ENCODE measurements around the gene SGSM1. TPM values are rescaled to one million over a fixed set of nuclear protein-coding genes. Genes with fewer than 3 reads are reported as not detected.

Gene SGSM1
- 1 to 10 TPM in 1 of 2 donors, under 1 TPM in 1; 0.52 to 1.3 TPM for total RNA-seq

DNA sequence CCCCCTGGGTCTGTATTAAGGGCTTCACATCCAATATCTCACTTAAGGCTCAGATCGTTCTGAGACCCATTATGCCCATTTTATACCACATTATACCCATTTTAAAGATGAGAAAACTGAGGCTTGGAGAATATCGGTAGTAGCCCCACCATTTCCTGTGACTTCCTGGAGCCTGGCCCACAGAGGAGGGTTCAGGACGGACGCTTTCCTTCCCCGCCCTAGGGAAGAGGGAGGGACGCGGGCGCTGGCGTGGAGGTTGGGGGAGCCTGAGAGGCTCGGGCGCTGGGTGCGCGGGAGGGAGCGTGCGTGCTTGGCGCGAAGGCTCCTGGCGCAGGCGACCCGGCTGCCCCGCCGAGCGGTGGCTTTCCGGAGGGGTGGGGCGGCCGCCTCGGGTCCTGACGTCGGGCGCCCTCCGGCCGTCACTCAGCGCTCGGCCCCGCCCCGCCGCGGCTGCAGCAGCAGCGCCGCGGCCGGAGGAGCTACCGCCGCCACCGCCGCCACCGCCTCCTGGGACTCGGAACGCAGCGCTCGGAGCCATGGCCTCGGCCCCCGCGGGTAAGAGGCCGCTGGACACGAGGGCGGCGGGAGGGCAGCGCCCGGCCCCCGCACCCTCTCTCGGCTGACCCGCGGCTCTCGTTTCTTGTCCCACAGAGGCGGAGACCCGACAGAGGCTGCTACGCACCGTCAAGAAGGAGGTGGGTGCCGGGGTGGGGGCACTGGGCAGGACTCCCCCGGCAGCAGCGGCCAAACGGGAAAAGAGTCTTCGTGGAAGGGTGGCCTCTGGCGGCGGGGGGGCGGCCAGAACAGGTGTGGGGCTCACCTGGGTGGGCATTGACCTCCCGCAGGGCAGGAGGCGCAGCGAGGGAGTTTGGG is at the start of gene SGSM1:
Gene SGSM1, plus strand, starts transcription at position 422 of the 873 bp plus-strand sequence. Its CDS starts 115 bp downstream, at position 537.
- H3K27ac Mint-ChIP-seq, result peak within 1 kb of the TSS; percentile 4
- H3K9me3 Mint-ChIP-seq, result no peaks in the 10 kb centered on the region

DNA sequence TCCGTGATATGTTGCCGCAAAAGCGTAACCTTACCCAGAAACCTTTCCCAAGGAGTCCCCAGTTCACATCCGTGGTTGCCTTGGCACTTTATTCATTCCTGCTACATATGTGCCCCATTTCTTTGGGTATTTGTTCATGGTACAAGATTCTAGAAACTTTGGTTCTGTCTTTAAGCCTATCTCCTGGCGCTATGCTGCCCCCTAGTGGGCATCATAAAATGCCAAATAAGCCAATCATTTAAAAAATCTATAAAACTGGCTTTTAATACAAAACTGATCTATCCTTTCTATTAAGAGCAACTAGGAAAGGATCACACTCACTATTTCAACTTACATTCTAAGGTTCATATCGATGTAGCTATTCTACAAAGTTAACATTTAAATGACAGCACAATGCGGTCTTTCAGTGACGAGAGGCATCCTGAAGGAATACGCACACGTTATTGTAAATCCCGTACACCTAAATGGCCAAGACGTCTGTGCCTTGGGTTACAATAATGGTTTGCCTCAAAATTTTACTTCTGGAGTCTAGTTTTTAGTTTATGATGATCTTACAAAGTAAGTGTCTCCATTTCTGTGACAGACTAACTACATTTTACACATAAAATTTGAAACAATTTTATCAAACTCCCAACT is 47.7 kb upstream of the SGSM1 start:
- Mint-ChIP-seq H3K4me3 (no peak overlapping the region), H3K27ac (no peak overlapping the region), H3K27me3 (peaks cover 3% of the 10 kb centered on the region), H3K4me1 (no peaks in the 10 kb centered on the region), H3K36me3 (ENCODE audit: low read depth) (no peaks in the 10 kb centered on the region), H3K9me3 (no peaks in the 10 kb centered on the region)
- ATAC-seq (replicated peaks), result no peak

More for the DNA sequence above, at the start of gene SGSM1:
- Mint-ChIP-seq H3K4me3 (peak within 1 kb of the TSS; percentile 64), H3K4me1 (peaks cover 29% of the 10 kb centered on the region), H3K27me3 (no peaks in the 10 kb centered on the region), H3K36me3 (ENCODE audit: low read depth) (no peaks in the 10 kb centered on the region)
- peak; percentile 88 for ATAC-seq (replicated peaks)

DNA sequence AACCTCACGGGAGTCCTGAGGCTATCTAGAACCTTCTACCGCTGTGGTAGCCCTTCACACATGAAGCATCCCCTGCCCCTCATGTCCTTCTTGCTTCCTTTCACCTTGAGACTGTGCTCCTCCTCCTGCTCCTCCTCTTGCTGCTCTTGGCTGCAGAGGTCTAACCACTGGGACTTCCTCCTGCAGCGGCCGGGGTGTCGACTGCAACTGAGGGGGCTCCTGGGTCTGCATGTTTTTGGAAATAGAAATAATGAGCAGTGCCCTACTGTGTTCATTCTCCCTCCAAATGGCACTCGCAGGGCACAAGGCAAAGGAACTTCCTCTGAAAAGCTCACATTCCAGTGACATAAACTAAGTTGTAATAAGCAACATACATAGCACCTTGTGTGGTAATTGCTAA is 46.2 kb upstream of the SGSM1 start:
- ATAC-seq (replicated peaks), result no peak
- Mint-ChIP-seq H3K27me3 (peaks cover 5% of the 10 kb centered on the region), H3K36me3 (ENCODE audit: low read depth) (no peaks in the 10 kb centered on the region), H3K9me3 (no peaks in the 10 kb centered on the region), H3K4me1 (no peaks in the 10 kb centered on the region), H3K4me3 (no peak overlapping the region), H3K27ac (no peak overlapping the region)

DNA sequence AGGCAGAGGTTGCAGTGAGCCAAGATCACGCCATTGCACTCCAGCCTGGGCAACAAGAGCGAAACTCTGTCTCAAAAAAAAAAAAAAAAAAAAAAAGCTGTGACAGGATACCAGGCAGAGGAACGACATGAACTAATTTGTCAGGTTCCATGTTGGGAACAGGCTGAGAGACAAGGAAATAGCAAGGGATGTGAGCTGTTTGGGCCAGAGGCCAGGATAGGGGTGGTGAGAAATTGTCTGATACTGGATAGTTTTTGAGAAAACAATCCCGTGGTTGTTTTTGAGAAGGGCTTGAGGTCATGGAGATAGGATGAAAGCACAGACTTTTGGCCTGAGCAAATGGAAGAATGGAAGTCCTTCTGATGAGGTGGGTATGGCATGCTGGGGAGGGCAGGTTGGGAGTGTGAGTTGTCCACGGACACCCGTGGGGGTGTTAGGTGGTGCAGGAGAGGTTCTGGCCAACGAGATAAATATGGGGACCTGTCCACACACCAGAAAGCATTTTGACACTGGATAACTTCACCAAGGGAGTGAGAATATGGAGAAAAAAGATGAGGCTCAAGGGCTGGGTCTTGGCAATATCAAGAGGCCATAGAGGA is 45.2 kb upstream of the SGSM1 start:
- ATAC-seq (replicated peaks), result no peak
- no peak overlapping the region for H3K27ac Mint-ChIP-seq
- H3K36me3 Mint-ChIP-seq (ENCODE audit: low read depth), result no peaks in the 10 kb centered on the region
- H3K4me1 Mint-ChIP-seq, result no peaks in the 10 kb centered on the region
- no peak overlapping the region for H3K4me3 Mint-ChIP-seq
- H3K9me3 Mint-ChIP-seq, result no peaks in the 10 kb centered on the region
- peaks cover 5% of the 10 kb centered on the region for H3K27me3 Mint-ChIP-seq

DNA sequence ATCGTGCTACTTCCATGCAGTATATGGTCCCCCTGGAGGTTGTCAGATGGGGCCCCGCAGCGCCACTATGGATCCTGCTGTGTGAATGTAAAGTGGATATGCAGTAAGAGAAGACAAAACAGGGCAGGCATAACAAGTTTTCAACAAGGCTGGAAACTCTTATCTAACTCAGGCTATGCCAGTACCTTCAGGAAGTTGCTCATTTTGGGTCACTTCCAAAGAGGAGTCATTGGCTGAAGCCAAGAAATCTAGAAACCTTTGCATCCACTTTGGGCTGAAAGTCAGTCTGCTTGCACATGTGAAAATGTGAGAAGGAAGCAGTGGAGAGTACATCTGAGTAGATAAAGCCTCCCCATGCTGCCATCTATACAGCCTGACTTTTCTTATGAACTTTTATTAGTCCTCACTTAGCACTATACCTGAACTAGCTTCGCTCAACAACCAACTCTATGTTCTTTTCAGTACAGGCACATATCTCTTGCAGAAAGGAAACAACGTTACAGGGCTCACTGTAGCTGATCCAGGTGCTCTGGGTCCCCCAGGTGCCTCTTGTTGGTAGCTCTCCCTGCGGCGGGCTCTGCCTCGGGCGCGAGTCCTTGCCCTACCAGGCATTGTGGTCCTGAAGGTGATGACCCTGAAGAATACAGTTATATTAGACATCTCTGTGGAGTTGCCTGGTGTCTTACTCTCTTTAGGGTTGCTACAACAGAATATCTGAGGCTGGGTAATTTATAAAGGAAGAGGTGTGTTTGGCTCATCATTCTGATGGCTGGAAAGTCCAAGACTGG is 43.9 kb upstream of the SGSM1 start:
- Mint-ChIP-seq H3K9me3 (no peaks in the 10 kb centered on the region), H3K27ac (no peak overlapping the region), H3K4me3 (no peak overlapping the region), H3K36me3 (ENCODE audit: low read depth) (no peaks in the 10 kb centered on the region), H3K27me3 (peaks cover 5% of the 10 kb centered on the region), H3K4me1 (no peaks in the 10 kb centered on the region)
- ATAC-seq (replicated peaks), result no peak

DNA sequence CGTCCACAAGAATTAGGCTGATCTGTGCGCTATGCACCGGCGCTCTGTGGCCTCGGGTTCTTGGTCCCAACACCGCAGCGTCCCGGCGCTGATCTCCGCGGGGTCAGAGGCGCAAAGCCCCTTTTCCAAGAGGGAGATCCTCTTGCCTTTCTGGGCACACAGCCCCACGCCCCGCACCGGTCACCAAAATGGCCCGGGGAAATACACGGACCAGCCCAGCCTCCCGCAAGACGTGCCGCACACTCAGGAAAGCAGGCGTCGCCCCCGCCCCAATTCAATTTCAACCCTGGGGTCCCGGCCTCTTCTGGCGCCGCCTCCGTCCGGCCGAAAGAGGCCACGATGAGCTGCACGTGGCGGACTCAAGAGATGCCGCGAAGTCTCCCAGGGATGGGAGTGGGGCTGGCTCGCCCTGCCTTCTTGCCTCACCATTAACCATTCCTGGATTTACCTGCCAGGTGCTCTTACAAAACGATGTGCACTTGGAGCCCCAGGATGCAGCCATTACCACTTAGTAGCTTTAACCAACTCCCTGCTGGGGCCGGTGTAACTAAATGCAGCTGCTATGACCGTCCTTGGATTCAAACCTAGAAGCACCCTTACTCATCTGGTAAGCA is 42.0 kb upstream of the SGSM1 start:
- Mint-ChIP-seq H3K9me3 (no peaks in the 10 kb centered on the region), H3K36me3 (ENCODE audit: low read depth) (no peaks in the 10 kb centered on the region), H3K27ac (no peak overlapping the region), H3K4me1 (no peaks in the 10 kb centered on the region), H3K27me3 (peaks cover 5% of the 10 kb centered on the region), H3K4me3 (no peak overlapping the region)
- no peak for ATAC-seq (replicated peaks)

DNA sequence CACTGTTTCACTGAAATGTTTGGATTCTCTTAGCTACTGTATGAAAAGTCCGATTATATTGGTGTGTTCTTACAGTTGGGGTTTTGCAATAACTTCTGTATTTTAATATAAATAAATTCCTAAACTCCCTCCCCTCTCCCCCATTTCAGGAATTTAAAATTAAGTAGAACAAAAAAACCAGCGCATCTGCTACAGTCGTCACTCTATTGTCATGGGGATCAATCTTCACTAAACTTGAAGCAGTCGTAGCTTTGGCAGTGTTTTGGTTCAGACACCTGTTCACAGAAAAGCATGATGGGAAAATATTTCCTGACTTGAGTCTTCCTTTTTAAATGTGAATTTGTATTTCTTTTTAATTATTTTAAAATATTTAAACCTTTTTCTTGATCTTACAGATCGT is 40.8 kb upstream of the SGSM1 start:
- ATAC-seq (replicated peaks), result no peak
- H3K27me3 Mint-ChIP-seq, result peaks cover 5% of the 10 kb centered on the region

GRCh38 chr22:24768537-24769374 is 37.3 kb upstream of the SGSM1 start:
- Mint-ChIP-seq H3K4me3 (no peak overlapping the region), H3K36me3 (ENCODE audit: low read depth) (no peaks in the 10 kb centered on the region), H3K27ac (no peak overlapping the region), H3K9me3 (no peaks in the 10 kb centered on the region), H3K4me1 (no peaks in the 10 kb centered on the region), H3K27me3 (peaks cover 13% of the 10 kb centered on the region)
- peak; percentile 68 for ATAC-seq (replicated peaks)

More for the DNA sequence above, 40.8 kb upstream of the SGSM1 start:
- Mint-ChIP-seq H3K36me3 (ENCODE audit: low read depth) (no peaks in the 10 kb centered on the region), H3K27ac (no peak overlapping the region), H3K4me1 (no peaks in the 10 kb centered on the region), H3K9me3 (no peaks in the 10 kb centered on the region), H3K4me3 (no peak overlapping the region)

- H3K27me3 Mint-ChIP-seq, result peaks cover 12% of the 10 kb centered on the region
- no peak overlapping the region for H3K27ac Mint-ChIP-seq
- H3K4me3 Mint-ChIP-seq, result no peak overlapping the region
- no peaks in the 10 kb centered on the region for H3K36me3 Mint-ChIP-seq (ENCODE audit: low read depth)
- peaks cover 4% of the 10 kb centered on the region for H3K4me1 Mint-ChIP-seq
- no peak for ATAC-seq (replicated peaks)
- no peaks in the 10 kb centered on the region for H3K9me3 Mint-ChIP-seq
Observed at GRCh38 chr22:24772493-24773220, 33.4 kb upstream of the SGSM1 start.

GRCh38 chr22:24775769-24776492 is 30.1 kb upstream of the SGSM1 start:
- ATAC-seq (replicated peaks), result no peak
- Mint-ChIP-seq H3K4me3 (no peak overlapping the region), H3K36me3 (ENCODE audit: low read depth) (no peaks in the 10 kb centered on the region), H3K27ac (no peak overlapping the region), H3K9me3 (no peaks in the 10 kb centered on the region), H3K27me3 (peaks cover 12% of the 10 kb centered on the region), H3K4me1 (peaks cover 4% of the 10 kb centered on the region)

- H3K9me3 Mint-ChIP-seq, result no peaks in the 10 kb centered on the region
Observed at GRCh38 chr22:24776525-24776924, 29.5 kb upstream of the SGSM1 start.

DNA sequence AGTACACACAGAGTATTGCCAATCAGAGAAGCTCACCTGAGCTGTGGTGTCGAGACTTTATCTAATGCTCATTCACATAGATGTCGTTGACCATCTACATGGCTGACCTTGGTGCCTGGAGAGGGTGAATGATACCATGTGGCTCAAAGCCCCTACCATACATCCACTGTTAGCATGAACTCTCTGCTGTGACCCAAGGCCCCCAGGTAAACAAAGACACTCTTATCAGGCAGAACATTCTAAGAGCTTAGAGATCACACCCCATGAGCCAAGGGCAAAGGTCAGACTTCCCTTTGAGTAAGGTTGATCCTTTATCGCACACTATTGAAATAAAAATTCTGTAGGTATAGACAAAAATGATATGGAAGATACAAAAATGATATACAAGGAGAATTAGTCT is 16.5 kb upstream of the SGSM1 start:
- Mint-ChIP-seq H3K27me3 (no peaks in the 10 kb centered on the region), H3K4me3 (no peak overlapping the region), H3K9me3 (no peaks in the 10 kb centered on the region), H3K27ac (no peak overlapping the region), H3K4me1 (no peaks in the 10 kb centered on the region), H3K36me3 (ENCODE audit: low read depth) (no peaks in the 10 kb centered on the region)
- no peak for ATAC-seq (replicated peaks)

More at GRCh38 chr22:24776525-24776924, 29.5 kb upstream of the SGSM1 start:
- no peaks in the 10 kb centered on the region for H3K36me3 Mint-ChIP-seq (ENCODE audit: low read depth)
- peaks cover 12% of the 10 kb centered on the region for H3K27me3 Mint-ChIP-seq
- H3K27ac Mint-ChIP-seq, result no peak overlapping the region
- H3K4me3 Mint-ChIP-seq, result no peak overlapping the region
- H3K4me1 Mint-ChIP-seq, result peaks cover 4% of the 10 kb centered on the region
- ATAC-seq (replicated peaks), result no peak
